ENCODE results near the gene SP5. TPM values are rescaled to one million over a fixed set of nuclear protein-coding genes. Genes with fewer than 3 reads are reported as not detected.

The SP5 gene
- total RNA-seq, 1 donor, result not detected

DNA sequence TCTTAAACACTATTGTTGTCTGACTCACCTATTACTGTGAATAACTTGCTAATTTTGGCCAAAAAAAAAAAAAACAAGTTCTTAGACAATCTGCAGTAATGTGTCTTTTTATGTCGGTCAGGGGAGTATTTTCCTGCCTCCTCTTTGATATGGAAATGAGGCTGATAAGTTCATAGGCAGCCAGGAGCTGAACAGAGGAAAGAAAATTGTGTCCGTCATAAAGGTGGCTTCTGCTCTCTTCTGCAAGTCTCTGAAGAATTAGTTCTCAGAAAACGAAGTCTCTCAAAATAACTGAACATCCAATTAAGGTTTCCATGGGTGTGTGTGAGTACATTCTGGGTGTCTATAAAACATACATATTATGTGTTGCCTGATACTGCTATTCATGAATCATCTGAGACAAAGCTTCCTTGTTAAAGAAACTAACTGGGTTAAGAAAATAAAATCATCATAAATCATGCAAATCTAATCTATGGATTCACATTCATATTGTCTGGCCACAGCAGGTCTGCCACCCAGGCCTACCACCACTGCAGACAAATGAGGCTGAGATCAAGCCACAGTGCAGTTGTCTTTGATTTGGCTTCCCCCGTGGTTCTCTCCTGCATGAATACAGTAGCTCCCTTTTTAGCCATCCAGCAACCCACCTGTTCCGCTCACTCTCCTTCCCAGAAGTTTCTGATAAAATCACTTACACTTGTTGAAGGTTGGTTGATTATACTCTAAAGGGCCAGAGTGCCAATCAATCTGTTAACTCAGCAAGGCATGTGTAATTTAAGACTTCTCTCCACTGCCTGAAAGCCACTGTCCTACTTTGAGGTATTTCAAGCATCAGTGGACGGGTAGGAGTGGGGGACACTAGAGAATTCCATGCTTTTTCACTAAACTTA, 19.4 kb upstream of the SP5 start:
- TF ChIP-seq, protein P1, sequence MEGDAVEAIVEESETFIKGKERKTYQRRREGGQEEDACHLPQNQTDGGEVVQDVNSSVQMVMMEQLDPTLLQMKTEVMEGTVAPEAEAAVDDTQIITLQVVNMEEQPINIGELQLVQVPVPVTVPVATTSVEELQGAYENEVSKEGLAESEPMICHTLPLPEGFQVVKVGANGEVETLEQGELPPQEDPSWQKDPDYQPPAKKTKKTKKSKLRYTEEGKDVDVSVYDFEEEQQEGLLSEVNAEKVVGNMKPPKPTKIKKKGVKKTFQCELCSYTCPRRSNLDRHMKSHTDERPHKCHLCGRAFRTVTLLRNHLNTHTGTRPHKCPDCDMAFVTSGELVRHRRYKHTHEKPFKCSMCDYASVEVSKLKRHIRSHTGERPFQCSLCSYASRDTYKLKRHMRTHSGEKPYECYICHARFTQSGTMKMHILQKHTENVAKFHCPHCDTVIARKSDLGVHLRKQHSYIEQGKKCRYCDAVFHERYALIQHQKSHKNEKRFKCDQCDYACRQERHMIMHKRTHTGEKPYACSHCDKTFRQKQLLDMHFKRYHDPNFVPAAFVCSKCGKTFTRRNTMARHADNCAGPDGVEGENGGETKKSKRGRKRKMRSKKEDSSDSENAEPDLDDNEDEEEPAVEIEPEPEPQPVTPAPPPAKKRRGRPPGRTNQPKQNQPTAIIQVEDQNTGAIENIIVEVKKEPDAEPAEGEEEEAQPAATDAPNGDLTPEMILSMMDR (IDR thresholded peaks at IDR 0.05; ENCODE audit: insufficient read depth, low read length), result no peak

DNA sequence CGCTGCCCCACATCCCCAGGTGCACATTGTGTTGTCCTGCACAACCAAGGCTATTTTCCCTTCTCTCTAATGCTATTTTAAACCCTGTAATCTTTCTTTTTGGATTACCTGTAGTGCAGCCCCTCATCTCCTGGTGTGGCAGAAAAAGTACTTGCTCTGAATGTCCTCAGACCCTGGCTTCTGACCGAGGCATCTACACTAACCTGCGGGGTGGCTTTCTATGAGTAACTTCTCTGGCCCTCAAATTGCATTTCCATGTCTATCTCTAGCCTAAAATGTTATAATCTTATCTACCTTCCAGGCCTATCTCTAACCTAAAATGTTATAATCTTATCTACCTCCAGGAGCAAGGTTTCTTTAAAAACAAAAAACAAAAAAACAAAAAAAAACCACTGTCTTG, 18.2 kb upstream of the SP5 start:
- TF ChIP-seq, protein P1 (IDR thresholded peaks at IDR 0.05; ENCODE audit: insufficient read depth, low read length), result no peak
- DNase-seq (ENCODE audit: low read depth), result no peak
- no peak overlapping the region for H3K4me3 ChIP-seq (ENCODE audit: low read depth, low read length)

More for the DNA sequence above, 19.4 kb upstream of the SP5 start:
- DNase-seq (ENCODE audit: low read depth), result no peak
- no peak overlapping the region for H3K4me3 ChIP-seq (ENCODE audit: low read depth, low read length)

DNA sequence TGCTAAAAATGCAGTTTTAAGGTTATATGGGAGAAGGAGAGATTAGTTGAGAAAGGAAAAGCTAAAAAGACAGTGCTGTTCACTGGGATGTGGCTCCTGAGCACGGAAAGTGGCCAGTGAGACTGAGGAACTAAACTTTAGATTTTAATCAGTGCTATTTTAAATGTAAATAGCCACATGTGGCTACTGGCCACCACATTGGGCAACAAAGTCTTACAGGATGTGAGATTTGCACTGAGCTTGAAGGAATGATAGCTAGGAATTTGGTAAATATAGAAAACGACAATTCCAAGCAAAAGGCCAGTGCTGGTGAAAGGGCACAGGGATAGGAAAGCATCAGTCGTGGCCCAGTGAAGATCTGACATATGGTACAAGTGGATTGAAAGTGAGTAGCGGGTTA, 14.1 kb upstream of the SP5 start:
- H3K4me3 ChIP-seq (ENCODE audit: low read depth, low read length), result no peak overlapping the region
- TF ChIP-seq, protein P1 (IDR thresholded peaks at IDR 0.05; ENCODE audit: insufficient read depth, low read length), result no peak
- no peak for DNase-seq (ENCODE audit: low read depth)

DNA sequence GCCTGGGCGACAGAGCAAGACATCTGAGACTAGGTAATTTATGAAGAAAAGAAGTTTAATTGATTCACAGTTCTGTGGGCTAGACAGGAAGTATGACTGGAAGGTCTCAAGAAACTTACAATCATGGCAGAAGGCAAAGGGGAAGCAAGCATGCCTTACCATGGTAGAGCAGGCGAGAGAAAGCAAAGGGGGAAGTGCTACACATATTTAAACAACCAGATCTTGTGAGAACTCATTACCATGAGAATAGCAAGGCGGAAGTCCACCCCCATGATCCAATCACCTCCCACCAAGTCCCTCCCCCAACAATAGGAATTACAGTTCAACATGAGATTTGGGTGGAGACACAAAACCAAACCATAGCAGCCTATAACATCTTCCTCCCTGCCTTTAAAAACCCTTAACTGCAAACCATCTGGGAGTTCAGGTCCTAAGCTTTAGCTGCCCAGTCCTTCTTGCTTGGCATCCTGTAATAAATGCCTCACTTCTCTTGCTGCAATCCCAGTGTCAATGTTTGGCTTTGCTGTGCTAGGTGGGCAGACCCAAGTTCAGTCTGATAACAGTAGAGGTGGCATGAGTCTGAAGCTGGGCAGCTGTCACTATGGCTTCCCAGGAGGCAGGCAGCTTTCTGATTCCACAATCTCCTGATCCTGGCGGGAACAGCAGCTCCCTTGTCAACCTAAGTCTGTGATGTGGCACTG, 11.2 kb upstream of the SP5 start:
- DNase-seq (ENCODE audit: low read depth), result no peak
- H3K4me3 ChIP-seq (ENCODE audit: low read depth, low read length), result no peak overlapping the region

DNA sequence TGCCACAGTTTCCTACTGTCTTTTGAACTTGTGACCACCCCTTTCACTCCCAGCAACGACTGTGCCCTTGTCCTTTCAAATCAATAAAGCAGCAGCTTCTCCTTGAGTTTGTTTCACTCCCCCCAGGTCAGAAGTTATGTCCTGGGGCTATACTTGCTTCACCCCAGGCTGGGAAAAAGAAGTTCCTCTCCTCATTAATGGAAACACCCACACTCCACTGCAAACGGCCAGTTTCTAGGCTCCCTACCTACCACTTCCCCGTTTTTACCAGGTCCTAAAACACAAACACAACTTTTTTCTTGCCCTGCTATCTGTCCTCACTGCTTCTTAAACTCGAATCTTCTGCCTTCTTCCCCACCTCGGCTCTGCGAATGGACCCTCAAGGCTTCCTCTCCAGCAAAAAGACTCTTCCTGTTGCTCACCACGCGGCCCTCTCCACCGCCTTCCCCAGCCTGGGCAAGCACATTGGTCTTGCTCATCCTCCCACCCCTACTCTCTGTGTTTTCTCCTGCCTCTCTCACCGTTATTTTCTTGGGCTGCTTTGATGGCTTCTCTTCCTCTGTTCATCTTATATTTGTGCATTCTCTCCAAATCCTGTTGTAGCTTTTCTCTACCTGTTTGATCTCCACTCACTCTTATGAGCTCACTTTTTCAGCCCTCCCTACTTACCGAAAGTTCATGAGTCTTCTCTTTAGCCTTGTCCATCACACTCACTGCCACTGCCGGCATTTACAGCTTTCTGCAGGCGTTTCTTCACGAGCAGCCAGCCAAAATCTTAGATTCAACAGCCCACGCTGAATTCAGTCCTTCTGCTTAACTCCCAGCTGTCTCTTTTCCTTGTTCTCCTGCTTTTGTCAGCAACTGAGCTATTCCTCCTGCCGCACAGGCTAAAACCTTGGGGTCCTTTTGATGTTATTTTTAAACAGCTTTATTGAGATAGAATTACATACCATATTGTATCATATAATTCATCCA, 7.0 kb upstream of the SP5 start:
- TF ChIP-seq, protein P1 (IDR thresholded peaks at IDR 0.05; ENCODE audit: insufficient read depth, low read length), result no peak
- DNase-seq (ENCODE audit: low read depth), result no peak
- H3K4me3 ChIP-seq (ENCODE audit: low read depth, low read length), result no peak overlapping the region

More for the DNA sequence above, 11.2 kb upstream of the SP5 start:
- TF ChIP-seq, protein P1 (IDR thresholded peaks at IDR 0.05; ENCODE audit: insufficient read depth, low read length), result no peak

DNA sequence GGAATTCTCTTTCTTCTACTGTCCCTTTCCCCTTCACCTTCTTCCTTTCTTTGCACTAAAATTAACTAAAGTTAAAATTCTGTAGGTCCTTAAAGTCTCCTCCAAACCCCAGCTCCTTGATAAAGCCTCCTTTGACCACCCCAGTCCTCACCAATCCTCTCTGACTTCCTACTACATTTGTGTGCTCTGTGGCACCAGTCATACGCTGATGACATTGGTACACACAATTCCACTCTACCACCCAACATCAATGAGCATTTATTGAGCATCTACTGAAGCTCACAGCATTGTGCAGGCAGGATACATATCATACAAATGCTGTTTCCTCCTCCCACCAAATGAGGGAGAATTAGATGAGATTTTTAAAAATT, 4.5 kb upstream of the SP5 start:
- DNase-seq (ENCODE audit: low read depth), result no peak
- H3K4me3 ChIP-seq (ENCODE audit: low read depth, low read length), result no peak overlapping the region
- TF ChIP-seq, protein P1 (IDR thresholded peaks at IDR 0.05; ENCODE audit: insufficient read depth, low read length), result no peak
